Measurements from ENCODE around the gene RPP38.

RPP38 gene

GRCh38 chr10:15113766-15114165, 16.6 kb downstream of the RPP38 start:
- DNase-seq: no peak

GRCh38 chr10:15116225-15116624, 19.1 kb downstream of the RPP38 start:
- DNase-seq: no peak

- DNase-seq: no peak
These were observed 21.5 kb downstream of the RPP38 start for GRCh38 chr10:15118615-15119014.

- DNase-seq: no peak
These were observed 23.4 kb downstream of the RPP38 start for GRCh38 chr10:15120523-15120922.

GRCh38 chr10:15121707-15122106, 24.6 kb downstream of the RPP38 start:
- DNase-seq: no peak

GRCh38 chr10:15122477-15123030, 25.4 kb downstream of the RPP38 start:
- DNase-seq: no peak

- no peak for DNase-seq
These were observed 26.6 kb downstream of the RPP38 start for GRCh38 chr10:15123749-15124184.

GRCh38 chr10:15124190-15124589, 27.0 kb downstream of the RPP38 start:
- no peak for DNase-seq

- DNase-seq: no peak
These were observed 27.8 kb downstream of the RPP38 start for GRCh38 chr10:15124908-15125307.

- no peak for DNase-seq
These were observed 34.2 kb downstream of the RPP38 start for GRCh38 chr10:15131330-15131729.

- DNase-seq: no peak
These were observed 39.2 kb downstream of the RPP38 start for GRCh38 chr10:15136129-15137035.

GRCh38 chr10:15137036-15137359, 39.8 kb downstream of the RPP38 start:
- DNase-seq: no peak

GRCh38 chr10:15137636-15138035, 40.5 kb downstream of the RPP38 start:
- DNase-seq: no peak

GRCh38 chr10:15140698-15141097, 43.5 kb downstream of the RPP38 start:
- no peak for DNase-seq

GRCh38 chr10:15141136-15142054, 44.2 kb downstream of the RPP38 start:
- DNase-seq: no peak

- DNase-seq: no peak
These were observed 47.6 kb downstream of the RPP38 start for GRCh38 chr10:15144788-15145187.

GRCh38 chr10:15146366-15146765, 49.2 kb downstream of the RPP38 start:
- no peak for DNase-seq

GRCh38 chr10:15147594-15148392, 50.6 kb downstream of the RPP38 start:
- no peak for DNase-seq

GRCh38 chr10:15149042-15149771, 52.1 kb downstream of the RPP38 start:
- no peak for DNase-seq

GRCh38 chr10:15150563-15150962, 53.4 kb downstream of the RPP38 start:
- DNase-seq: no peak

GRCh38 chr10:15152556-15152955, 55.4 kb downstream of the RPP38 start:
- DNase-seq: no peak
